22Rv1 (cell line): Measurements from ENCODE around the gene VPS52.

Experiments used
- ZFX ChIP-seq: fragments of 450-650 bp; IDR thresholded peaks from 2 replicates; pipeline ENCODE4 v1.6.1; 2017; ENCODE audit warnings: antibody characterized with exemption, borderline replicate concordance
- TF ChIP-seq, protein P1 (sequence below): fragments of 450-650 bp; IDR thresholded peaks from 2 replicates; pipeline ENCODE4 v1.5.1; 2017; ENCODE audit warnings: mild to moderate bottlenecking

DNA sequence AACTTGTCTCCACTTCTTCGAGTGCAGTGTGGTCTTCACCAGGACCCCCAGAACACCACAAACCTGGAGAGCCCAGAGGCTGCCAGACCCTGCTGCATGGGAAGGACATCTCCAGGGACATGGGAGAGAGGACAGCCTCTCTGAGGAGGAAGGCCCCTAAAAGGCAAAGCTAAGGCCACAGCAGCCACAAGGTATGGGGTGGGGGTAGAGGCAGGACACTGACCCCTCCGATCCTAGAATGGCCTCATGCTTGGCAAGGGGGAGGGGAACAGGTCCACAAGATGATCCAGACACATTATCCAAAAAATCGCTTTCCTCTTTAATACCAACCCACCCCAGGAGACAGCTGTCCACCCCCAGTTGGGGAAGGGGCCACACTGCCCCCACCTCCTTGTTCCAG is 7.1 kb upstream of the VPS52 start:
- TF ChIP-seq, protein P1, sequence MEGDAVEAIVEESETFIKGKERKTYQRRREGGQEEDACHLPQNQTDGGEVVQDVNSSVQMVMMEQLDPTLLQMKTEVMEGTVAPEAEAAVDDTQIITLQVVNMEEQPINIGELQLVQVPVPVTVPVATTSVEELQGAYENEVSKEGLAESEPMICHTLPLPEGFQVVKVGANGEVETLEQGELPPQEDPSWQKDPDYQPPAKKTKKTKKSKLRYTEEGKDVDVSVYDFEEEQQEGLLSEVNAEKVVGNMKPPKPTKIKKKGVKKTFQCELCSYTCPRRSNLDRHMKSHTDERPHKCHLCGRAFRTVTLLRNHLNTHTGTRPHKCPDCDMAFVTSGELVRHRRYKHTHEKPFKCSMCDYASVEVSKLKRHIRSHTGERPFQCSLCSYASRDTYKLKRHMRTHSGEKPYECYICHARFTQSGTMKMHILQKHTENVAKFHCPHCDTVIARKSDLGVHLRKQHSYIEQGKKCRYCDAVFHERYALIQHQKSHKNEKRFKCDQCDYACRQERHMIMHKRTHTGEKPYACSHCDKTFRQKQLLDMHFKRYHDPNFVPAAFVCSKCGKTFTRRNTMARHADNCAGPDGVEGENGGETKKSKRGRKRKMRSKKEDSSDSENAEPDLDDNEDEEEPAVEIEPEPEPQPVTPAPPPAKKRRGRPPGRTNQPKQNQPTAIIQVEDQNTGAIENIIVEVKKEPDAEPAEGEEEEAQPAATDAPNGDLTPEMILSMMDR: no peak
- no peak for TF ChIP-seq ZFX
